LoVo (cell line): ENCODE measurements around the gene MAP2K3.
"Not testable (repeated sequence)": the region's sequence is repeated elsewhere in the genome, so short reads cannot be mapped to it uniquely, and the experiment has no call there.

Experiments used
- DNase-seq: peaks from one replicate; pipeline ENCODE4 v3.0.0-alpha.2; 2016; ENCODE audit warnings: low spot score

The MAP2K3 gene

GRCh38 chr17:21310061-21310765 lies 25.7 kb downstream of the MAP2K3 start:
- not testable (repeated sequence) for DNase-seq

GRCh38 chr17:21310766-21311602 lies 26.5 kb downstream of the MAP2K3 start:
- not testable (repeated sequence) for DNase-seq

DNA sequence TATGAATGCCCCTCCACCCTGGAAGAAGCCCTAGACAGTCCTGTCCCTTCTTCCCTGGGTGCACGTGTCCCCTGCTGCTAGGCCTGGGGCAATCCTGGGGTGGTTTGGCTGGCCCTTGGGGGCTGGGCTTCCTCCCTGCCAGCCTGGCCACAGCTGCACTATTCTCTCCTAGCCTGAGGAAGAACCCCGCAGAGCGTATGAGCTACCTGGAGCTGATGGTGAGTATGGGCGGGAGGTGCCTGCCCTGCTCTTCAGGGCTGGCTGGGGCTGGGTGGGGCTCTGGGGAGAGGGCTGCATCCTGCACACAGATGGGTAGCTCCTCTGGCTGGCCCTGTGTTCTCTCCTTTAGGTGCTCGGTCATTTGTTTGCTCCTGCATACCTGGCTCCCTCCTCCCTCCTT lies 28.8 kb downstream of the MAP2K3 start:
- DNase-seq = no peak

- DNase-seq = not testable (repeated sequence)
Measured at GRCh38 chr17:21313761-21314160, 29.2 kb downstream of the MAP2K3 start.

GRCh38 chr17:21314261-21314664 lies 29.8 kb downstream of the MAP2K3 start:
- DNase-seq = not testable (repeated sequence)

GRCh38 chr17:21314701-21315111 lies 30.2 kb downstream of the MAP2K3 start:
- not testable (repeated sequence) for DNase-seq

- DNase-seq = not testable (repeated sequence)
Measured at GRCh38 chr17:21315246-21316000, 30.9 kb downstream of the MAP2K3 start.

- DNase-seq = not testable (repeated sequence)
Measured at GRCh38 chr17:21316212-21316886, 31.8 kb downstream of the MAP2K3 start.

- not testable (repeated sequence) for DNase-seq
Measured at GRCh38 chr17:21316887-21317500, 32.5 kb downstream of the MAP2K3 start.

DNA sequence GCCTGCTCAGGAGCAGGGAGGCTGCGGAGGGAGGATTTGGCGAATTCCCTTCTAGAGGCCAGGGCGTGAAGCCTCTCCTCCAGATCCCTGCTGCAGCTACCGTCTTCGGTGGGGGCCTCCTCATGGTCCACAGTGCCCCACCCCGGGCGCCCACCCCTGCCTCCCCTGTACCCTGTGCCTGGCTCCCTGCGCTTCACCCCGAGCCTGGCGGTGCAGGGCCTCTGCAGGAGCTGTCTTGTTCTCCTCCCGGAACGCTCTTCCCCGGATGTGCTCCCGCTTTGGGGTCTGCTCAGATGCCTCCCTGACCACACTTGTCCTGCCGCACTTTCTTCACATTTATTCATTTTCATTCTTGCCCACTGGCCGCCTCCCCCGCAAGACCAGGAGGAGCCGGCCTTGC lies 33.3 kb downstream of the MAP2K3 start:
- DNase-seq = not testable (repeated sequence)

GRCh38 chr17:21318439-21318838 lies 33.9 kb downstream of the MAP2K3 start:
- no peak for DNase-seq

- DNase-seq = not testable (repeated sequence)
Measured at GRCh38 chr17:21318856-21319255, 34.3 kb downstream of the MAP2K3 start.

DNA sequence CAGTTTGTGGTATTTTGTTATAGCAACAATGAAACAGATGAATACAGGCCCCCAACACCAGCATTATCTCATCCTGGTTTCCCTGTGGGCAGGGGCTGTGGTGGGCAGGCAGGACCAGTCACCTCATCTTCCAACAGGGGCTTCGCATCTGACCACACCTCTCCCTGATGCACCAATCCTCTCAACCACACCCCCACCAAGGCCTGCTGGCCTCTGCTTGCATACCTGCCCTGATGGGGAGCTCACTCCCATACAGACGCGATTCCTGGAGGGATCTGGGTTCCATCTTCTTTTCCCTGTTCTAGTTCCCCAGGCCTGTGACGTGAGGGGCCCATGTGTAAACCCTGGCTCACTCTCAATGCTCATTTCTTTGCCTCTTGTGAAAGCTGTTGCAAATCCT lies 34.7 kb downstream of the MAP2K3 start:
- not testable (repeated sequence) for DNase-seq

- DNase-seq = not testable (repeated sequence)
Measured at GRCh38 chr17:21319686-21320375, 35.3 kb downstream of the MAP2K3 start.

DNA sequence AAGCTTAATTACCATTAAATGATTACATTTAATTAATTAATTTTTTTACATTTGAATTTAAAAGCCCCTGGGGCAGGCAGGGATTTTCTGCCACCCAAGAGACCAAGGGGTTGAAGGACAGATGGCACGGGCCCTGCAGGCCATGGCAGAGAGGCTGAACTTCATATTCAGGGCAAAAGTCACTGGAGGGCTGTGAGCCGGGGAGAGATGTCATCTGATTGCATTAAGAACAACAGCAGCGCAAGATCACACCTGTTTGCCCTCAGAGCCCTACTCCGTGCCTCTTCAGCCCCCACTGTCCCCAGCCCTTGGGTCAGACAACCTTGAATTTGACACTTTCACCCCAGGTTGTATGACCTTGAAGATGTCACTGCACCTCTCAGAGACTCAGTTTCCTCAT lies 35.9 kb downstream of the MAP2K3 start:
- DNase-seq = not testable (repeated sequence)

DNA sequence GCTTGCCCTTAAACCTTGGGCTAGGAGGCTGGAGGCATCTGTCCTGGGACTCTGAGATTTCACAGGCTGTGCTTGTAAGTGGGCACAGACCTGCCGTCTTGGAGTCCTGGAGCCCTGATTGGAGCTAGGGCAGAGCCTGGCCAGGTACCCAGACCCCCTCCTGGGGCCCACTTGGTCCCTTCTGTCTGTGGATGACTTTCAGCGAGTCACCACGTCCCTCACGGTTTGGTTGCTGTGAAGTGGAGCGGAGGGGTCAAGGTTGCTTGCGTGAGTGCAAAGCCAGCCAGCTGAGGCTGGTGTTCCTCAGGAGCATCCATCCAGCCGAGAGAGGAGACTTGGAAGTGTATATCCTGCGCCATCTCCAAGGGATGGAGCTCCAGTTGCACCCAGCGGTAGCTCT lies 36.5 kb downstream of the MAP2K3 start:
- DNase-seq = not testable (repeated sequence)

DNA sequence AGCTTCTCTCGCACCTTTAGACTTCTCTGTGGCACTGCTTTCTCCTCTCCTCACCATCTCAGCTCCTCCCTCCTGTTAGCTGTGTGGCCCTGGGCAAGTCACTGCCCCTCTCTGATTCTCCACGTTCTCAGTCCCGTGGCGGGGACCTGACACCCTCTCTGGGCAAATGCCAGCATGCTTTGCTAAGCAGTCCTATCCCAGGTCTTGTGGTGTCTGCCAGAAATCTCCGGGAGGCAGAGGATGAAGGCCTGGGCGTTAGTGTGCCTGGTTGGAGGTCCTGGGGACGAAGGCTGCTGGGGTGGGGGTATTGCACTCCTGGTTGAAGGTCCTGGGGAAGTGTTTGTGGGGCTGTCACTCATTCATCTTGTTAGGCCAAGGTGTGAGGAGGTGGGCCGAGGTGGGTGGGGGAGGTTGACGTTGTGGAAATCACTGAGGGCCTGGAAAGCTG lies 37.3 kb downstream of the MAP2K3 start:
- DNase-seq = not testable (repeated sequence)

GRCh38 chr17:21323257-21324111 lies 39.0 kb downstream of the MAP2K3 start:
- not testable (repeated sequence) for DNase-seq

GRCh38 chr17:21324741-21325140 lies 40.2 kb downstream of the MAP2K3 start:
- DNase-seq = not testable (repeated sequence)

GRCh38 chr17:21327921-21328320 lies 43.4 kb downstream of the MAP2K3 start:
- not testable (repeated sequence) for DNase-seq
